Fibroblast of skin of left biceps (primary cell): Measurements from ENCODE around the gene TERT.

Experiments
- DNase-seq, 2 experiments: peaks; one replicate each; pipeline ENCODE4 v3.0.0-alpha.2; 2013; ENCODE audit warnings: low read depth in 2 of 2

Gene TERT

DNA sequence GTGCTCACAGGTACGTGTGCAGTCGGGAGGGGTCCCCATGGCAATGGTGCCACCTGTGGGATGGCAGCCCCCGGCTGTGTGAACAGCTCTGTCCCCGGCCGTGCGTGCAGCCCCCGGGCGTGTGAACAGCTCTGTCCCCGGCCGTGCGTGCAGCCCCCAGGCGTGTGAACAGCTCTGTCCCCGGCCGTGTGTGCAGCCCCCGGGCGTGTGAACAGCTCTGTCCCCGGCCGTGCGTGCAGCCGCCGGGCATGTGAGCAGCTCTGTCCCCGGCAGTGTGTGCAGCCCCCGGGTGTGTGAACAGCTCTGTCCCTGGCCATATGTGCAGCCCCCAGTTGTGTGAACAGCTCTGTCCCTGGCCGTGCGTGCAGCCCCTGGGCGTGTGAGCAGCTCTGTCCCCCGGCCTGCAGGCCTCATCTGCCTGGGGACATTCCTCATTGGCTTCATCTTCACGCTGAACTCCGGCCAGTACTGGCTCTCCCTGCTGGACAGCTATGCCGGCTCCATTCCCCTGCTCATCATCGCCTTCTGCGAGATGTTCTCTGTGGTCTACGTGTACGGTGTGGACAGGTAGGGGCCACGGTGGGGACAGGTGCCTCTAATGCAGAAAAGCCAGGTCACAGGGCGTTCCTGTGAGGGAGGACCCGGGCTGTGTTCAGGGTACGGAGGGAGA is 75.6 kb downstream of the TERT start:
- DNase-seq: no peak

DNA sequence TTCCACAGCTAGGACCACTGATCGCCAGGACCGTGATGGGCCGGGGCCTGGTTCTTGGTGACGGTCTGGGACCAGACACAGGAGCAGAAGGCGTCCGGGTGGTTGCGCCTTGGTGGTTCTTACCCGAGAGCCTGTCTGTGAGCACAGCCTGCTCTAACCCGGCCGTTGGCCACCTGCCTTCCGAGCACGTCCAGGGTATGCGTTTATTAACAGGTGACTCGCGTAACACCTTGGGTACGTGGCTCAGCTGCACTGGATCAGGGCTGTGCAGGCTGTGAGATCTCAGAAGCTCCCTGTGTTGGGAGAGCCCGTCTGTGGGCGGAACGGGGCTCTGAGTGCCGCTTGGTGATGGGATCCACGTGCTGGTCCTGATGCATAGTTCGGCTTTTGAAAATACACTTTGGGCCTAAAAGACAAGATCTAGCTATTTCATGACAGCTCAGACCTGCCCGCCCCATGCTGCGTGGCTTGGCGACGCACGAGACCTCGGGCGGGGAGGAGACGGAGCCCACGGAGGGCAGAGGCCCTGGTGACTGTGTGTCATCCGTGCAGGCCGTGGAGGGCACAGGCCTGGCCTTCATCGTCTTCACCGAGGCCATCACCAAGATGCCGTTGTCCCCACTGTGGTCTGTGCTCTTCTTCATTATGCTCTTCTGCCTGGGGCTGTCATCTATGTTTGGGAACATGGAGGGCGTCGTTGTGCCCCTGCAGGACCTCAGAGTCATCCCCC is 76.4 kb downstream of the TERT start:
- DNase-seq: no peak

DNA sequence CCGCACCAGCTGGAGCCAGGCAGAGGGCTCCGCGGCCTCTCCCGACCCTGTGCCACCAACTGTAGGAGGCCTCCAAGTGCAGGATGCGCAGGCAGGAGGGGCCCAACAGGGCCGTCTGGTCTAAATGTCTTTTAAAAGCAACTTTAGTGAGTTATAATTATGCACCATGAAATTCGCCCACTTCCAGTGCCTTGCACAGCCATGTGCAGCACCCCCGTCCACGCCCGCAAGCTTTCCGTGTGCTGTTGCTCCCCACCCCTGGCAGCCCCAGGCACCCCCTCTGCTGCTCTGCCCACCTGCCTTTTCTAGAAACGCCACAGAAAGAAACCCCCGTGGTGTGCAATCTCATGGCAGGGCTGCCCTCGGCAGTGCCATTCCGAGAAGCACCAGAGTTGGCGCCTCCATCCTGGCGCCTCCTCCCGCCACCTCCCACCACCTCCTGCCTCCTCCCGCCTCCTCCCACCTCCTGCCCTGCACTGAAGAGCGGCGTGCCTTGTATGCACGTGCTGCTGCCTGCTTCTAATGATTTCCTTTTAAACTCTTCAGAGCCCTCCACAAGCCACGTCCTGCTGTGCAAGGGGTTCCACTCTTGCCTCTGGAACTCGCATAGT is 77.2 kb downstream of the TERT start:
- no peak for DNase-seq

DNA sequence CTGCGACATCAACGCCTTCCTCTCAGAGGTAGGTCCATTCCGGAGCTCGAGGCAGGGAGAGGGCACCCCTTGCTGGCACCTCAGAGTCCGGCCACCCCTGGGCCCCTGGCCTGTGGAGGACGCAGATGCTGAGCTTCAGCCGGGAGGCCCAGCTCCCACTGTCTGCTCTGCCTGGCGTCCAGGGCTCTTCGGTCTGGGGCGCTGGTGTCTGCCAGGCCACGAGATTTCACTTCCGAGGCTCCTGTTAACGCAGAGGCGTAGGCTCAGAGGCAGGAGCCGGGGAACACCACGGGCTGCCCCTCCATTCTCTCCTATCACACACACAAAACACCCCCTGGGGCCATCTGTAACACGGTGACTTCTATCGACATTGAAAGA is 78.0 kb downstream of the TERT start:
- no peak for DNase-seq

DNA sequence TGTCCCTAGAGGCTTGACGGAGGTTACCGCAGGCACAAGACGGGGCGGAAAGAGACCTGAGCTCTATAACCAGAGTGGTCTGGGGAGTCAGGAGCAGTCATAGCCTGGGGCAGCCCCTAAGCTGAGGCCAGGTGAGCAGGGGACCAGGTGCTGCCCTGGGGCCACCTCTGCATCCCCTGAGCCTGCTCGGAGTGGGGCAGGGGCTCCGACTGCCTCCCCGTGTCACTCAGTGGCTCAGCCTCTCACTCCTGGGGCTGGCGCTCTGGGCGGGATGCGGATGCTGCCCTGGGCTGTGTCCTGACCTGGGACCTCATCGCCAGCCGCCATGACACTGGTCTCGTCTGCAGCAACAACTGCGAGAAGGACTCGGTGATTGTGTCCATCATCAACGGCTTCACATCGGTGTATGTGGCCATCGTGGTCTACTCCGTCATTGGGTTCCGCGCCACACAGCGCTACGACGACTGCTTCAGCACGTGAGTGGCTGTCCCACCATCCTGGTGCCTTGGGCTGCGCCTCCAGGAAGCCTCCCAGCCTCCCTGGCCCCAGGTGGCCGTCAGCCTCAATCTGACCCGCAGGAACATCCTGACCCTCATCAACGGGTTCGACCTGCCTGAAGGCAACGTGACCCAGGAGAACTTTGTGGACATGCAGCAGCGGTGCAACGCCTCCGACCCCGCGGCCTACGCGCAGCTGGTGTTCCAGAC is 78.5 kb downstream of the TERT start:
- no peak for DNase-seq

DNA sequence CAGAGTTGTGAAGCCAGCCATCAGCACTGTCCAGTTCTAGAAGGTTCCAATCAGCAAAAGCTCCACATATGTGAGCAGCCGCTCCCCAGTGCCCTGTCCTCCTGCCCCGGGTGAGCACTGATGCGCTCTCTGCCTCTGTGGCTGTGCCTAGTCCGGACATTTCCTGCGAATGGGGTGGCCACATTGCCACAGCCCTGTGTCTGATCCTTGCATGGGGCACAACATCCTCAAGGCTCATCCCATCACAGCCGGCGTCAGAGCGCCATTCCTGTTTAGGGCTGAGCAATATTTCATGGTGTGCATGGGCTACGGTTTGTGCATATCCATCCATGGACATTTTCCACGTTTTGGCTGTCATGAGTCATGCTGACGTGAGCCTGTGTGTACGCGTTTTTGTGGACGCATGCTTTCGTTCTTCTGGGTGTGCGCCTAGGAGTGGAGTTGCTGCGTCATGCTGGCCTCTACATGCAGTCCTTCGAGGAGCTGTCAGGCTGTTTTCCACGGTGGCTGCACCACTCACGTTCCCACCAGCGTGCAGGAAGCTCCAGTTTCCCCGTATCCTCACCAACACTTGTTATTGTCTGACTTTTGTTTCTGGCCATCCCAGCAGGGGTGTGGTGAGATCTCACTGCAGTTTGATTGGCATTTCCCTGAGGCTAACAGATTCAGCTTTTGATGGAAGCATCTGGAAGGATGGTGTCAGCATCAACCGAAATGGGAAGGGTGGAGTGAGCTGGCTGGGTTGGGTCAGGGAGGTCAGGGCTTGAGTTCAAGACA is 79.4 kb downstream of the TERT start:
- no peak for DNase-seq

DNA sequence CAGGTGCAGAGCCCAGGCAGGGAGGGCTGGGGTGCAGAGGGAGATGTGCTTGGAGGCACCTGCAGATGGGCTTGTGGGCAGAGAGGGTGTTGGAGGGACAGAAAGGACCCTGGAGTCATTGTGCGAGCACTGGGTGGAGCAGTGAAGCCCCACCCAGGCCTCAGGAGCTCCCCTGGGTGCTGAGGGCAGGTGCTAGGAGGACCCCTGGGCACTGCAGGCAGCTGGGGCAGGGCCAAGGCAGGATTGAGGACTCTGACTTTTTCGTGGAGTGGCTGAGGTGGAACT is 80.0 kb downstream of the TERT start:
- DNase-seq: no peak

DNA sequence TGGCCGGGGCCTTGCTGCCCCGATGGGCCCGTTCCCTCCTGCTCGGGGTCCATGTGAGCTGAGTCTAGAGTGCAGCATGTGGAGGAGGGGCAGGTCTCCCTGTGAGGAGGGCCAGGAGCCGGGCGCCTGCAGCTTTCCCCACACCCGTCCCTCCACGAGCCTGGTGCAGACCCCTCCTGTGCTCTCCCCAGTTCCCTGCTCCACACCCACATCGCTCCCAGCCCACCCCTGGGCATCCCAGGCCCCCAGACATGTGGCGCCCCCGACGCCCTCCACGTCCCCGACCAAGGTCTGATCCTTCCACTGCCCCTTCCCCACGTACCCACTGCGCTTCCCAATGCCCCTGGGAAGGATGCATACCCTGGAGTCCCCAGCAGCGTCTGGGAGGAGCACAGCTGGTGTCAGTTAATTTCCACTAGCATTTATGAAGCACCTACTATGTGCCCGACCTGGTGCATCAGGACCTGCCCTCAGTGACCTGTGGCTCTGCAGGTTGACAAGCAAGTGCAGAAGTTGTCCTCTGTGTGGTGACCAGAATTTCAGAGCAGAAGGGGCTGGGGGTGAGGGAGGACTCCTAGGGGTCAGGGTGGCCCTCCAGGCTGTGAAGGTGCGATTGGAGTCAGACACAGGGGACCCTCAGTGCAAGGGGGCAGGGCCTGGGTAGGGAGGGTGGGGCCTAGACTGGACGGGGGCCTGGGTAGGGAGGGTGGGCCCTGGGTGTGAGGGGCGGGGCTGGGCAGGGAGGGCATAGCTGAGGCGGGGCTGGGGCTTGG is 80.5 kb downstream of the TERT start:
- no peak for DNase-seq

DNA sequence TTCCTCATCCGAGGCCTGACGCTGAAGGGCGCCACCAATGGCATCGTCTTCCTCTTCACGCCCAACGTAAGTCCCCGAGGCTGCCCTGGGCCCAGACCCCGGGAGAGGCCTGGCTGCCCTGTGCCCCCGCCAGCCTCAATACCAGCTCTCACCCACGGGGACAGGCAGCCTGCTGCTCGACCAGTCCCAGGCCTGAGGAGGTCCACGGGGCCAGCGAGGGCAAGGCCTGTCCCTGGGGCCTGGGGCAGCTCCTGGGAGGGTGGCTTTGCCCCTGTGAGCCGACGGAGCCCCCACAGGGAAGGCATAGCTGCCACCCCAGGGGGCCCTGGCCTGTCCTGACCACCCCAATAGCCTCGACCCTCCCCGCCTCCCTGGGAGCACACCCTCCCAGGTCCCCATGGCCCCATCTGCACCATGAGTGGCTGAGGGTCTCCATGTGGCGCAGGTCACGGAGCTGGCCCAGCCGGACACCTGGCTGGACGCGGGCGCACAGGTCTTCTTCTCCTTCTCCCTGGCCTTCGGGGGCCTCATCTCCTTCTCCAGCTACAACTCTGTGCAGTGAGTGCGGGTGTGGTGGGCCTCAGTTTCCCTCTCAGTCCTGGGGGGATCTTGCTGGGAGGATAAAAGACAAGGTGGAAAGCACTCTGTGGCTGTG is 81.2 kb downstream of the TERT start:
- DNase-seq: no peak

DNA sequence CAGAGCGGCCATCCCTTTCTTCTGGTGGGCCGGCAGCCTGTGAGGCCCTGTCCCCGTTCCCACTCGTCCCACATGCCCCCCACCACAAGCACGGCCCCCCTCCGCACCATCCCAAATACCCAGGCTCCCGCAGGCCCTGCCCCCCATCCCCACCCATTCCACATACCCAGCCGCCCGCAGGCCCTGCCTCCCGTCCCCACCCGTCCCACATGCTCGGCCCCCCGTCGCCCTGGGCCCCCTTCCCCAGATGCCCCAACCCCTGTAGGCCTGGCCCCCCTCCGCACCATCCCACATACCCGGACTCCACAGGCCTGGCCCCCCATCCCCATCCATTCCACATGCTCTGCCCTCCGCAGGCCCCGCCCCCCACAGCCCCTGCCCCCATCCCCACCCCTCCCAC is 82.0 kb downstream of the TERT start:
- DNase-seq: no peak

DNA sequence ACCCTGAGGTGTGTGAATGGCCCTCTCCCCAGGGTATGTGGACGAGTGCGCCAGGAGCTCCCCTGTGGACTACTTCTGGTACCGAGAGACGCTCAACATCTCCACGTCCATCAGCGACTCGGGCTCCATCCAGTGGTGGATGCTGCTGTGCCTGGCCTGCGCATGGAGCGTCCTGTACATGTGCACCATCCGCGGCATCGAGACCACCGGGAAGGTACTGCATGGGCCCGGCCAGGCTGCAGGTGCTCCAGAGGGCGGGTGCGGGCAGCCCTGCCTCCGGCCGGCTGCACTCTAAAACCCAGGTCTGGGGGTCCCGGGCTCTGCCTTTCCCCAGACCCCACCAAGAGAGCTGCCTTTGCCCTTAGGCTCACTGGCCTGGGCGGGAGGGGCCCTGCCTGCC is 82.6 kb downstream of the TERT start:
- DNase-seq: no peak

DNA sequence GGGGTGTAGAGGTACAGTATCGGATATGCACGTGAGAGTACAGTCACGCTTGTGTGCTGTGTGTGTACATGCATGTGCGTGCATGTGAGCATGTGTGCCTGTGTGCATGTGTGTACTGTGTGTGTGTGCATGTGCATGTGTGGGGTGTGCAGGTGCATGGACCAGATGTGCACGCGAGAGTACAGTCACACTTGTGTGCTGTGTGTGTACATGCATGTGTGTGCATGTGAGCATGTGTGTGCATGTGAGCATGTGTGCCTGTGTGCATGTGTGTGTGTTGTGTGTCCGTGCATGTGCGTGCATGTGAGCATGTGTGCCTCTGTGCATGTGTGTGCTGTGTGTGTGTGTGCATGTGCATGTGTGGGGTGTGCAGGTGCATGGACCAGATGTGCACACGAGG is 83.2 kb downstream of the TERT start:
- DNase-seq: no peak

DNA sequence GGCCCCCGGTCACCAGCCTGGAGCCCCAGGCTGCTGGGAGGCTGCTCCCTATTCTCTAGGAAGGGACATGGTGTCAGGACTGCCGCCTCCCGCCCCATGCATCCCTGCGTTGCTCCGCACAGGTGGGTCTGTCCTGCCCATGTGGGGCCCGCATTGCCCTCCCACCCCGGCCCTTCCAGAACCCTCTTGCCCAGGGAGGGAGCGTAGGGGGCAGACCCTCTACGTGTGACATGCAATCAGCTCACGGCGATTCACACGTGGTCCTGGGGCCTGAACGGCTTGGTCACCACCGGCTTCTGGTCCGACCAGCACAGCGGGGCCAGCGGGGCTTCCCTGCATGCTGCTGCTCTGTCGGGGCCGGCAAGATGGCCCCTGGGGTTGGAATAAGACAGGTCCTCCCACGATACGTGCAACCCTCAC is 84.0 kb downstream of the TERT start:
- DNase-seq: no peak

DNA sequence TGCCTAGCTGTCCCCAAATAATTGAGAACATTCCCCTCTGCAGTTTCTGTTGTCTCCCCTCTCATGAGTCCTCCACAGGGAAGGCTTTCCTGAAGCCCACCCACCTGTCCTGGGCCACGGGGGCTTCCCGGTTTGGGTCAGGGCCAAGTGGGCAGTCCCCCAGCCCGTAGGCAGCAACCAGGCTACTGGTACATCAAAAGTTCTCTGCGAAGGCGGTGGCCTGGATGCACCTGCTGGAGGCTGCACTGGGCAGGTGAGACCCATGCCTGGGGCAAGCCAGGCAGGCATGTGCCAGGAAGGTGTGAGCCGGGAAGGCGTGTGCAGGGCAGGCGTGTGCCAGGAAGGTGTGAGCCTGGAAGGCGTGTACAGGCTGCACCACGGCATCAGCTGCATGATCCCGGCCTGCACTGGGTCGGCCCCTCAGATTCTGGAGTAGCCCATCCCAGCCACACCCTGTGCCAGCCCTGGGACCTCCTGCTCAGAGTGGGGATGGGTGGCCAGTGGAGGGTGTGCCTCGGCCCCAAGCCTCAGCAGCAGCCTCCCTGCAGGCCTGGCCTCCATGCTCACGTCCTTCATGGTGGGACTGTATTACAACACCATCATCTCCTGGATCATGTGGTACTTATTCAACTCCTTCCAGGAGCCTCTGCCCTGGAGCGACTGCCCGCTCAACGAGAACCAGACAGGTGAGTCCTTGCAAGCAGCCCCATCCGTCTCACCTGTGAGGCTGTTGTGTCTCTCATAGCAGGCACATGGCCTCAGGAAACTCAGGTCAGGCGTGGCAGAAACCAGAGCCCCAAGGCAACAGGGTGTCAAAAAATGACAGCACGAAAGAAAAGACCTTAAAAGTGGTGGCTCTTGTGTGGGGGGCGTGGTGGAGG is 84.7 kb downstream of the TERT start:
- DNase-seq: no peak

DNA sequence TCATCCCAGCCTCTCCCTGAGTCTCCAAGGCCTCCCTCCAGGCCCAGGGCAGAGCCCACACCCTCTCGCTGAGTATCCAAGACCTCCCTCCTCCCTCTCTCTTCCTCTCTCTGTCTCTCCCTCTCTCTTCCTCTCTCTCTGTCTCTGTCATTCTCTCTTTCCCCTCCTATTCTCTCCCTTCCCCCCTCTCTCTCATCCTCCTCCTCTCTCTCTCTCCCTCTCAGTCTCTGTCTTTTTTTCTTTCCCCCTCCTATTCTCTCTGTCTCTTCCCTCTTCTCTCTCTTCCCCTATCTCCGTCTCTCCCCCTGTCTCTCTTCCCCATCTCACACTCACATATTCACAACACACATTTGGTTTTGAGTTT is 85.4 kb downstream of the TERT start:
- no peak for DNase-seq

DNA sequence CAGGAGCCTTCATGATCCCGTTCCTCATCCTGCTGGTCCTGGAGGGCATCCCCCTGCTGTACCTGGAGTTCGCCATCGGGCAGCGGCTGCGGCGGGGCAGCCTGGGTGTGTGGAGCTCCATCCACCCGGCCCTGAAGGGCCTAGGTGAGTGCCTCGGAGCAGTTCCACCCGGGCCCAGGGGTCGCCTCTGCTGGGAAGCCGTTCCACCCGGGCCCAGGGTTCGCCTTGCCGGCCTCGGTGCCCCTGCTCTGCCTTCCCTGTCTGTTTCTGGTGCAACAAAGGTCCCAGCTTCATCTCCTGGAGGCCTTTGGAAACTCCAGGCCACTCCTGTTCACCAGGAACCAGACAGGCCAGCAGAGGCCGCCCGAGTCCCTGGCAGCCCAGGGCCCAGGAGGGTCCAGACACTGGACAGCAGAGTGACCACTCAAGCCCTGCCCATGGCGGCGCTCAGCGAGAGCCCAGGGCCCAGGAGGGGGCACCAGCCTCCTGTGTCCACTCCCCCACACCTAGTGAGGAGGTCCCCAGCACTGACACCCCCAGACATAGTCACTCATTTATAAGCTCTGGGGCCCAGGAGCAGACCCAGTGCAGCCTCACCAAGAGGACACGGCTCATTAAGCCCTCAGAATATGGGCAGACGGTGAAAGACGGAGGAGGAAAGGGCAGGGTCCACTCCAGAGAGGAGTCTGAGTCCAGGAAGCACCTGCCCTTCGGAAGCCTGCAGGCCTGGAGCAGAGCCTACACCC is 86.0 kb downstream of the TERT start:
- DNase-seq: no peak

DNA sequence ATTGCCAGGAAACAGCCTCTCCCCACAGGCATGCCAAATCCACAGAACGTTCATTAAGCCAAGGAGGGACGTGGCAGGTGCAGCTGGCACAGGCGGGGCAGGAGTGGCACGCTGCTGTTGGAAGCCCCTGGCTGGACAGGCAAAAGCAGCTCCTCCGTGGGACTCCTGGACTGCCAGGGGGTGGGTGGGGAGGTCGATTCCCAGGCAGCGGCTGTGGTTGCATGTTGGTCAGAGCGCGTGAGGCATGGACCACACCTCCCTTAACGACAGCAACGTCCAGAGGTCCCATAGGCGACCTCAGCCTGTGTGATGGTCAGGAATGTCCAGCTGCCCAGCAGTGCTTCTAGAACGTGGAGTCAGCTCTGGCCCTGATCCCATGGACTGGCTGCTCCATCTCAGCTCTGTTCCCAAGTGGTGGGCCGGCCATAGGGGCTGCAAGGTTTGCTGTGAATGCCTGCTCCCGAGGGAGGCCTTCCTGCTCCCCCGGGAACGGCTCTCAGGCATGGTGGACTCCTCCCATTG is 86.6 kb downstream of the TERT start:
- no peak for DNase-seq

DNA sequence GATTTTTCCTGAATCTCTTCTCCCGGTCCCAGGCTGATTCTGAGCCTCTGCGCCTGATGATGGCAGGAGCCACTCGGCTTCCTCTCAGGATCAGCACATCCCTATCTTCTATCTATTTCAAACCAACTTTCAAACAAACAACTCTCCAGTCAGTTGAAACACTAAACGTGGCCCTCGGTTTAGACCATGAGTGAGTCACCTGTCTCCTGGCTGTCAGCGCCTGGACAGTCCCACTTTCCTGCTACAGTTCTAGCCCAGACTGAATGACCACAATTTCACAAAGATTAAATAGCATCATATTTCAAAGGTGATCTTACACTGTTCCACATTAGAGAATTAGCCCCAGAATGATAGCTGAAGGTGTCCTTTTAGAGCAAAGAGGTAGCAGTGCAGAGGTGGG is 87.3 kb downstream of the TERT start:
- no peak for DNase-seq
